ENCODE data around the gene RAP1B. TPM values are rescaled to one million over a fixed set of nuclear protein-coding genes. Genes with fewer than 3 reads are reported as not detected.

RAP1B gene
- total RNA-seq, 1 experiment from 2014 or later: 94.7 TPM

GRCh38 chr12:68601767-68602166, 8.9 kb upstream of the RAP1B start:
- no peaks in the 10 kb centered on the region for H3K9me3 ChIP-seq
- H3K27me3 ChIP-seq: no peaks in the 10 kb centered on the region
- H3K4me3 ChIP-seq: no peak overlapping the region
- no peaks in the 10 kb centered on the region for H3K36me3 ChIP-seq
- no peak for DNase-seq

GRCh38 chr12:68602720-68603119, 8.0 kb upstream of the RAP1B start:
- Histone ChIP-seq H3K9me3 (no peaks in the 10 kb centered on the region), H3K4me3 (no peak overlapping the region), H3K36me3 (no peaks in the 10 kb centered on the region), H3K27me3 (no peaks in the 10 kb centered on the region)
- no peak for DNase-seq

GRCh38 chr12:68608191-68608590, 2.5 kb upstream of the RAP1B start:
- Histone ChIP-seq H3K9me3 (no peaks in the 10 kb centered on the region), H3K4me3 (no peak overlapping the region), H3K27me3 (no peaks in the 10 kb centered on the region), H3K36me3 (peaks cover 7% of the 10 kb centered on the region)
- DNase-seq: no peak

- Histone ChIP-seq H3K36me3 (peaks cover 16% of the 10 kb centered on the region), H3K9me3 (no peaks in the 10 kb centered on the region), H3K4me3 (peak overlapping the region; percentile 68), H3K27me3 (no peaks in the 10 kb centered on the region)
- peak; percentile 32 for DNase-seq
Measured at GRCh38 chr12:68609998-68610369, 715 bp upstream of the RAP1B start.

- no peaks in the 10 kb centered on the region for H3K27me3 ChIP-seq
- peak; percentile 68 for DNase-seq
- peaks cover 18% of the 10 kb centered on the region for H3K36me3 ChIP-seq
- peak overlapping the region; percentile 93 for H3K4me3 ChIP-seq
- H3K9me3 ChIP-seq: no peaks in the 10 kb centered on the region
Measured at GRCh38 chr12:68611094-68611805, 551 bp downstream of the RAP1B start.

- DNase-seq: no peak
- Histone ChIP-seq H3K9me3 (no peaks in the 10 kb centered on the region), H3K27me3 (no peaks in the 10 kb centered on the region), H3K4me3 (peak overlapping the region; percentile 93), H3K36me3 (peaks cover 18% of the 10 kb centered on the region)
Measured at GRCh38 chr12:68611806-68612160, 1.1 kb downstream of the RAP1B start.

- no peak for DNase-seq
- peaks cover 18% of the 10 kb centered on the region for H3K36me3 ChIP-seq
- H3K4me3 ChIP-seq: peak overlapping the region; percentile 93
- H3K27me3 ChIP-seq: no peaks in the 10 kb centered on the region
- no peaks in the 10 kb centered on the region for H3K9me3 ChIP-seq
Measured at GRCh38 chr12:68612202-68612601, 1.5 kb downstream of the RAP1B start.

GRCh38 chr12:68612697-68613096, 2.0 kb downstream of the RAP1B start:
- peaks cover 18% of the 10 kb centered on the region for H3K36me3 ChIP-seq
- peak overlapping the region; percentile 93 for H3K4me3 ChIP-seq
- H3K9me3 ChIP-seq: no peaks in the 10 kb centered on the region
- H3K27me3 ChIP-seq: no peaks in the 10 kb centered on the region
- no peak for DNase-seq

GRCh38 chr12:68613209-68613904, 2.7 kb downstream of the RAP1B start:
- H3K36me3 ChIP-seq: peaks cover 21% of the 10 kb centered on the region
- no peak overlapping the region for H3K4me3 ChIP-seq
- H3K9me3 ChIP-seq: no peaks in the 10 kb centered on the region
- no peak for DNase-seq
- H3K27me3 ChIP-seq: no peaks in the 10 kb centered on the region

GRCh38 chr12:68614105-68614679, 3.5 kb downstream of the RAP1B start:
- no peaks in the 10 kb centered on the region for H3K9me3 ChIP-seq
- peaks cover 25% of the 10 kb centered on the region for H3K36me3 ChIP-seq
- DNase-seq: no peak
- no peaks in the 10 kb centered on the region for H3K27me3 ChIP-seq
- H3K4me3 ChIP-seq: no peak overlapping the region

GRCh38 chr12:68614769-68615168, 4.1 kb downstream of the RAP1B start:
- DNase-seq: no peak
- no peak overlapping the region for H3K4me3 ChIP-seq
- peaks cover 25% of the 10 kb centered on the region for H3K36me3 ChIP-seq
- H3K9me3 ChIP-seq: no peaks in the 10 kb centered on the region
- no peaks in the 10 kb centered on the region for H3K27me3 ChIP-seq

- no peaks in the 10 kb centered on the region for H3K9me3 ChIP-seq
- no peaks in the 10 kb centered on the region for H3K27me3 ChIP-seq
- H3K4me3 ChIP-seq: no peak overlapping the region
- DNase-seq: peak; percentile 31
- peaks cover 29% of the 10 kb centered on the region for H3K36me3 ChIP-seq
Measured at GRCh38 chr12:68617160-68617926, 6.6 kb downstream of the RAP1B start.

GRCh38 chr12:68619541-68619940, 8.8 kb downstream of the RAP1B start:
- Histone ChIP-seq H3K27me3 (no peaks in the 10 kb centered on the region), H3K4me3 (no peak overlapping the region), H3K9me3 (peaks cover 6% of the 10 kb centered on the region; the same call in 1 of the 2 replicates), H3K36me3 (peaks cover 26% of the 10 kb centered on the region)
- DNase-seq: no peak

- H3K9me3 ChIP-seq: peaks cover 6% of the 10 kb centered on the region; the same call in 1 of the 2 replicates
Measured at GRCh38 chr12:68620519-68621471, 10.1 kb downstream of the RAP1B start.

GRCh38 chr12:68621472-68622081, 10.9 kb downstream of the RAP1B start:
- Histone ChIP-seq H3K4me3 (no peak overlapping the region), H3K9me3 (peaks cover 6% of the 10 kb centered on the region; the same call in 1 of the 2 replicates), H3K36me3 (peaks cover 39% of the 10 kb centered on the region), H3K27me3 (no peaks in the 10 kb centered on the region)
- DNase-seq: no peak

More at GRCh38 chr12:68620519-68621471, 10.1 kb downstream of the RAP1B start:
- Histone ChIP-seq H3K27me3 (no peaks in the 10 kb centered on the region), H3K4me3 (no peak overlapping the region), H3K36me3 (peaks cover 34% of the 10 kb centered on the region)
- DNase-seq: no peak

GRCh38 chr12:68622250-68622649, 11.6 kb downstream of the RAP1B start:
- Histone ChIP-seq H3K27me3 (no peaks in the 10 kb centered on the region), H3K4me3 (no peak overlapping the region), H3K9me3 (peaks cover 6% of the 10 kb centered on the region; the same call in 1 of the 2 replicates), H3K36me3 (peaks cover 46% of the 10 kb centered on the region)
- DNase-seq: no peak
